Esophagus squamous epithelium (tissue), 5 donors: ENCODE results near the gene SQOR. TPM values are rescaled to one million over a fixed set of nuclear protein-coding genes. Genes with fewer than 3 reads are reported as not detected.

Source experiments
- DNase-seq: peaks from one replicate; lab custom pipeline; 2025; lab: John Stamatoyannopoulos, UW
- H3K27ac ChIP-seq, 4 donors: fragments of 200-600 bp; sonication (generic); one replicate each; pipeline ENCODE4 v1.5.1; 2016 to 2019; ENCODE audit warnings: mild to moderate bottlenecking in 1 of 4
- H3K27me3 ChIP-seq, 4 donors: fragments of 200-600 bp; sonication (generic); 1 replicate in 3 of 4; 2 replicates in 1 of 4; pipeline versions ENCODE4 v1.5.1 to v1.6.0; 2017 to 2021; ENCODE audit warnings: antibody characterized with exemption in 1 of 4
- H3K36me3 ChIP-seq, 3 donors: fragments of 200-600 bp; sonication (generic); one replicate each; pipeline ENCODE4 v1.5.1; 2016 to 2019
- H3K4me1 ChIP-seq, 3 donors: fragments of 200-600 bp; sonication (generic); one replicate each; pipeline ENCODE4 v1.5.1; 2017 to 2019
- H3K4me3 ChIP-seq, 4 donors: fragments of 200-600 bp; sonication (generic); 1 replicate in 3 of 4; 2 replicates in 1 of 4; pipeline ENCODE4 v1.5.1; 2016 to 2019; ENCODE audit warnings: mild to moderate bottlenecking in 2 of 4, moderate library complexity in 1 of 4
- H3K9me3 ChIP-seq, 3 donors: fragments of 200-600 bp; sonication (generic); one replicate each; pipeline ENCODE4 v1.5.1; 2016 to 2019
- POLR2A ChIP-seq, 4 donors: fragments of 450-650 bp; IDR thresholded peaks; one replicate each; pipeline ENCODE4 v1.6.1; 2017; ENCODE audit warnings: antibody characterized with exemption in 4 of 4, mild to moderate bottlenecking in 4 of 4, moderate library complexity in 3 of 4
- WGBS, 2 donors: methylation state at CpG; one replicate each; pipeline ENCODE4 v1.1.5; 2018; 5-methylcytosine and 5-hydroxymethylcytosine counted together
- intact Hi-C: fragments of 100-400 bp; cut with DNase I; formaldehyde crosslinking; loops from one replicate; pipeline ENCODE4 v1.15.0; 2022
- total RNA-seq, 4 donors: library from RNA; depleted of rRNA; stranded (reverse); fragments of >200 nt; gene quantifications; one replicate each; pipeline ENCODE4 v1.1.0, GENCODE V29; 2016
- TF ChIP-seq, protein P1 (sequence below), 6 experiments: fragments of 450-650 bp in 4 of 6; fragments of 200-600 bp in 2 of 6; sonication (generic) in 2 of 6; IDR thresholded peaks; one replicate each; pipeline ENCODE4 v1.5.1; 2016 to 2019; ENCODE audit warnings: antibody characterized with exemption in 6 of 6, mild to moderate bottlenecking in 4 of 6, moderate library complexity in 4 of 6
- donor health status: DM: yes; HTN: yes; CAD: no.

Gene SQOR
- total RNA-seq, 4 donors from 2014 or later, result 88.7 to 178 (median 128) TPM

GRCh38 chr15:45715528-45715927, 80.7 kb downstream of the SQOR start:
- WGBS, 2 donors, result 75 to 83% methylated on average over 1 of the region's 1 CpG
- intact Hi-C loops, result loop anchor here (10.0 kb wide), 1 partner anchor 79 kb away; no protein-coding TSS in a partner anchor
- Histone ChIP-seq H3K4me3 (no peak overlapping the region), H3K36me3 (no peaks in the 10 kb centered on the region), H3K27ac (no peak overlapping the region), H3K4me1 (no peaks in the 10 kb centered on the region), H3K9me3 (no peaks in the 10 kb centered on the region), H3K27me3 (peaks cover 0 to 15% (median 0%) of the 10 kb centered on the region in 4 donors)
- DNase-seq, result no peak
- TF ChIP-seq POLR2A (IDR thresholded peaks at IDR 0.05), result no peak
- TF ChIP-seq, protein P1, sequence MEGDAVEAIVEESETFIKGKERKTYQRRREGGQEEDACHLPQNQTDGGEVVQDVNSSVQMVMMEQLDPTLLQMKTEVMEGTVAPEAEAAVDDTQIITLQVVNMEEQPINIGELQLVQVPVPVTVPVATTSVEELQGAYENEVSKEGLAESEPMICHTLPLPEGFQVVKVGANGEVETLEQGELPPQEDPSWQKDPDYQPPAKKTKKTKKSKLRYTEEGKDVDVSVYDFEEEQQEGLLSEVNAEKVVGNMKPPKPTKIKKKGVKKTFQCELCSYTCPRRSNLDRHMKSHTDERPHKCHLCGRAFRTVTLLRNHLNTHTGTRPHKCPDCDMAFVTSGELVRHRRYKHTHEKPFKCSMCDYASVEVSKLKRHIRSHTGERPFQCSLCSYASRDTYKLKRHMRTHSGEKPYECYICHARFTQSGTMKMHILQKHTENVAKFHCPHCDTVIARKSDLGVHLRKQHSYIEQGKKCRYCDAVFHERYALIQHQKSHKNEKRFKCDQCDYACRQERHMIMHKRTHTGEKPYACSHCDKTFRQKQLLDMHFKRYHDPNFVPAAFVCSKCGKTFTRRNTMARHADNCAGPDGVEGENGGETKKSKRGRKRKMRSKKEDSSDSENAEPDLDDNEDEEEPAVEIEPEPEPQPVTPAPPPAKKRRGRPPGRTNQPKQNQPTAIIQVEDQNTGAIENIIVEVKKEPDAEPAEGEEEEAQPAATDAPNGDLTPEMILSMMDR (IDR thresholded peaks at IDR 0.05), result no peak

- H3K27ac ChIP-seq, result no peak overlapping the region
- no peaks in the 10 kb centered on the region for H3K36me3 ChIP-seq
- intact Hi-C loops, result loop anchor here (10.0 kb wide), 1 partner anchor 75 kb away; no protein-coding TSS in a partner anchor
- WGBS, 2 donors, result 19 to 27% methylated on average over 3 to 4 of the region's 4 CpGs
- H3K9me3 ChIP-seq, result no peaks in the 10 kb centered on the region
- H3K4me1 ChIP-seq, result no peaks in the 10 kb centered on the region
- TF ChIP-seq, protein P1 (IDR thresholded peaks at IDR 0.05), result no peak
- TF ChIP-seq POLR2A (IDR thresholded peaks at IDR 0.05), result no peak
- no peak overlapping the region for H3K4me3 ChIP-seq
- peaks cover 0 to 24% (median 0%) of the 10 kb centered on the region in 4 donors for H3K27me3 ChIP-seq
- DNase-seq, result no peak
These were observed 84.7 kb downstream of the SQOR start for GRCh38 chr15:45719490-45719889.

DNA sequence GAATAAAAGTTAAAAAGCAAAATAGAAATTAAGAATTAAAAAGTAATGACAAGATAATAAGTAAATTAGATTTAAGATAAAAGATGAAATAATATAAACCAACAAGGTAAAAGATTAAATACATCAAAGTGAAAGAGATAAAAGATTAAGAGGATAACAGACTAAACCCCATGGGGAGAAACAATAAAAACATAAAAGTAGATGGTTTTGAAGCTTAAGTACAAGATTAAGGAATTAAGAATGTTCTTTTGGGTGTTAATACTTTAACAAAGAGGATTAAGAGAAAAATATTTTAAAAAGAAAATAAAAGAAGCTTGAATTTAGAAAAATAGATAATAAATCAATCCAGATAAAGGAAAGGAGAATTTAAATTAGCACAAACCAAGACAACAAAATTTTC, 85.4 kb downstream of the SQOR start:
- no peak for TF ChIP-seq POLR2A (IDR thresholded peaks at IDR 0.05)
- TF ChIP-seq, protein P1 (IDR thresholded peaks at IDR 0.05), result no peak
- Histone ChIP-seq H3K9me3 (no peaks in the 10 kb centered on the region), H3K4me3 (no peak overlapping the region), H3K27ac (no peak overlapping the region), H3K36me3 (no peaks in the 10 kb centered on the region), H3K4me1 (no peaks in the 10 kb centered on the region), H3K27me3 (peaks cover 0 to 24% (median 0%) of the 10 kb centered on the region in 4 donors)
- no peak for DNase-seq
- intact Hi-C loops, result no loop called here

DNA sequence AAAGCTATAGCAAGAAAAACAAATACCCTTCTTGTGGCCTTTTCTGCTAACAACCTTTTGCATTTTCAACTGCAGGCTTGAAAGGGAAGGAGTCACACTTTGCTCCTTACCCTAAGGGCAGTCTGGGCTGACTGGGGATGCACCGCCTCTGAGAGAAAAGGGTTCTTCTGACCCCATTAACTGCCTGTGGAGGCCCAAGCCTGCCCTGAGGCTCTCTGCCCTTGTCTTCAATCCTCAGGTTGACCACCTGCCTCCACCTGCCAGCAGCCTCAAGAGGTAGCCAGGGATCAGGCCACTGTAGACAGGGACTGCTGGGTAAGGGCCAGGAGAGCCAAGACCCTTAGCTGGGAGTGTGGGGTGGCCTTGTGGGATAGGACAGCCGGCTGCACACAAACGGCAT, 93.8 kb downstream of the SQOR start:
- TF ChIP-seq, protein P1 (IDR thresholded peaks at IDR 0.05), result no peak
- no peak for TF ChIP-seq POLR2A (IDR thresholded peaks at IDR 0.05)
- H3K9me3 ChIP-seq, result no peaks in the 10 kb centered on the region
- H3K36me3 ChIP-seq, result no peaks in the 10 kb centered on the region
- H3K4me3 ChIP-seq, result no peak overlapping the region
- H3K4me1 ChIP-seq, result peaks cover 0 to 9% (median 6%) of the 10 kb centered on the region in 3 donors
- intact Hi-C loops, result no loop called here
- 79 to 94% methylated on average over 3 of the region's 3 CpGs for WGBS, 2 donors
- no peak overlapping the region for H3K27ac ChIP-seq
- no peak for DNase-seq
- H3K27me3 ChIP-seq, result peaks cover 0 to 25% (median 0%) of the 10 kb centered on the region in 4 donors

DNA sequence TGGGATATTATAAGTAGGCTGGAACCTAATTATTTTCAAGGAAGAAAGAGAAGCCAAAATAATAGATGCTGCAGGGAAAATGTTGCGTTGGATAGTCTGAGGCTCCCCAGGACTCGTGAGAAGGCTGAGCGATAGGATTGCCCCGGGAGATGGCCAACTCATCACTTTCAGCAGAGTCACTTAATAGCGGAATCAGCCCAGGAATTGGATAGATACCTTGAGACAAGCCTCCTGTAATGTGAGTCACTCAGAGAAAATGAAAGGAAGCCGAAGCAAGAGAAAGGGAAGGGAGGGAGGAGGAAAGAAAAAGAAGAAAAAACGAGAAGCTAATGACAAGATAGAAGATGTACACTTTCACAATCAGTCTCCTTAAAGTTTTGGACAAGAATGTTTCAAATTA, 94.3 kb downstream of the SQOR start:
- 43 to 52% methylated on average over 7 of the region's 7 CpGs for WGBS, 2 donors

More for the DNA sequence above, 94.3 kb downstream of the SQOR start:
- Histone ChIP-seq H3K36me3 (no peaks in the 10 kb centered on the region), H3K4me1 (peaks cover 0 to 9% (median 6%) of the 10 kb centered on the region in 3 donors), H3K9me3 (no peaks in the 10 kb centered on the region), H3K4me3 (no peak overlapping the region), H3K27me3 (peaks cover 0 to 25% (median 0%) of the 10 kb centered on the region in 4 donors), H3K27ac (no peak overlapping the region)
- intact Hi-C loops, result no loop called here
- no peak for DNase-seq
- TF ChIP-seq, protein P1 (IDR thresholded peaks at IDR 0.05), result no peak
- no peak for TF ChIP-seq POLR2A (IDR thresholded peaks at IDR 0.05)
